GM21825 (cell line): Measurements from ENCODE around the gene GTF3C5.
"Not testable (repeated sequence)": the region's sequence is repeated elsewhere in the genome, so short reads cannot be mapped to it uniquely, and the experiment has no call there.

Experiments used
- ATAC-seq: cut with Tn5 transposase; IDR thresholded peaks from one replicate; pipeline ENCODE4 v1.9.1; 2021; ENCODE audit warnings: mild to moderate bottlenecking, moderate library complexity; ENCODE audit not compliant: unreplicated experiment

The GTF3C5 gene

GRCh38 chr9:133054194-133054890 lies 23.5 kb downstream of the GTF3C5 start:
- ATAC-seq: no peak

GRCh38 chr9:133054966-133055365 lies 24.2 kb downstream of the GTF3C5 start:
- ATAC-seq: no peak

- ATAC-seq: no peak
These were observed 25.1 kb downstream of the GTF3C5 start for GRCh38 chr9:133055788-133056420.

GRCh38 chr9:133056533-133056932 lies 25.7 kb downstream of the GTF3C5 start:
- no peak for ATAC-seq

GRCh38 chr9:133057006-133057405 lies 26.2 kb downstream of the GTF3C5 start:
- ATAC-seq: no peak

- ATAC-seq: no peak
These were observed 26.8 kb downstream of the GTF3C5 start for GRCh38 chr9:133057553-133057952.

- no peak for ATAC-seq
These were observed 27.3 kb downstream of the GTF3C5 start for GRCh38 chr9:133058071-133058470.

GRCh38 chr9:133058550-133059320 lies 27.9 kb downstream of the GTF3C5 start:
- no peak for ATAC-seq

- ATAC-seq: no peak
These were observed 28.8 kb downstream of the GTF3C5 start for GRCh38 chr9:133059623-133060022.

- no peak for ATAC-seq
These were observed 29.6 kb downstream of the GTF3C5 start for GRCh38 chr9:133060417-133060841.

- ATAC-seq: not testable (repeated sequence)
These were observed 30.4 kb downstream of the GTF3C5 start for GRCh38 chr9:133061019-133061763.

GRCh38 chr9:133061764-133062145 lies 31.0 kb downstream of the GTF3C5 start, which contains the start of gene CEL:
Gene CEL (plus strand): TSS chr9:133061981. CDS start chr9:133062003, 22 bp downstream.
- not testable (repeated sequence) for ATAC-seq

GRCh38 chr9:133062569-133062968 lies 31.8 kb downstream of the GTF3C5 start:
- ATAC-seq: not testable (repeated sequence)

- no peak for ATAC-seq
These were observed 32.3 kb downstream of the GTF3C5 start for GRCh38 chr9:133063159-133063499.

- ATAC-seq: no peak
These were observed 32.9 kb downstream of the GTF3C5 start for GRCh38 chr9:133063500-133064231.

GRCh38 chr9:133064241-133065069 lies 33.7 kb downstream of the GTF3C5 start:
- ATAC-seq: no peak

- no peak for ATAC-seq
These were observed 34.2 kb downstream of the GTF3C5 start for GRCh38 chr9:133065070-133065388.

GRCh38 chr9:133066181-133066983 lies 35.6 kb downstream of the GTF3C5 start:
- no peak for ATAC-seq

GRCh38 chr9:133067006-133067405 lies 36.2 kb downstream of the GTF3C5 start:
- ATAC-seq: no peak
